NCI-H69 (cell line): Measurements from ENCODE around the gene RBFA.

ENCODE experiments used
- DNase-seq: peaks from one replicate; lab custom pipeline; 2025; lab: John Stamatoyannopoulos, UW

RBFA gene

GRCh38 chr18:80074697-80075096 lies 40.5 kb downstream of the RBFA start:
- no peak for DNase-seq

GRCh38 chr18:80075940-80076339 lies 41.7 kb downstream of the RBFA start:
- no peak for DNase-seq

- no peak for DNase-seq
Observed at GRCh38 chr18:80076379-80076778, 42.1 kb downstream of the RBFA start.

GRCh38 chr18:80077873-80078272 lies 43.6 kb downstream of the RBFA start:
- DNase-seq: no peak
